DMS 273 treated with DMSO at 0.1 percent for 48 hours (cell line): Measurements from ENCODE around the gene GAA.
"Not testable (repeated sequence)": the region's sequence is repeated elsewhere in the genome, so short reads cannot be mapped to it uniquely, and the experiment has no call there.

ENCODE experiments used
- DNase-seq: peaks from one replicate; lab custom pipeline; 2025; lab: John Stamatoyannopoulos, UW

GAA gene

GRCh38 chr17:80083136-80083661, 18.2 kb upstream of the GAA start:
- no peak for DNase-seq

- no peak for DNase-seq
Measured at GRCh38 chr17:80084773-80085172, 16.6 kb upstream of the GAA start.

GRCh38 chr17:80086081-80086480, 15.3 kb upstream of the GAA start:
- no peak for DNase-seq

GRCh38 chr17:80086616-80087015, 14.8 kb upstream of the GAA start:
- DNase-seq, result no peak

- DNase-seq, result no peak
Measured at GRCh38 chr17:80087346-80088265, 13.8 kb upstream of the GAA start.

GRCh38 chr17:80089762-80090161, 11.6 kb upstream of the GAA start:
- no peak for DNase-seq

GRCh38 chr17:80090164-80090563, 11.2 kb upstream of the GAA start:
- DNase-seq, result not testable (repeated sequence)

- DNase-seq, result no peak
Measured at GRCh38 chr17:80091376-80091775, 10.0 kb upstream of the GAA start.

- no peak for DNase-seq
Measured at GRCh38 chr17:80092959-80093358, 8.4 kb upstream of the GAA start.

- DNase-seq, result no peak
Measured at GRCh38 chr17:80095038-80095843, 6.1 kb upstream of the GAA start.

GRCh38 chr17:80095844-80096475, 5.4 kb upstream of the GAA start:
- no peak for DNase-seq

- DNase-seq, result no peak
Measured at GRCh38 chr17:80096561-80097021, 4.8 kb upstream of the GAA start.

GRCh38 chr17:80097127-80097621, 4.2 kb upstream of the GAA start:
- no peak for DNase-seq

GRCh38 chr17:80097844-80098691, 3.3 kb upstream of the GAA start:
- no peak for DNase-seq

GRCh38 chr17:80099291-80100034, 1.9 kb upstream of the GAA start:
- no peak for DNase-seq

- no peak for DNase-seq
Measured at GRCh38 chr17:80100035-80100323, 1.4 kb upstream of the GAA start.

GRCh38 chr17:80101946-80102663, 724 bp downstream of the GAA start:
- no peak for DNase-seq

- no peak for DNase-seq
Measured at GRCh38 chr17:80102664-80103448, 1.5 kb downstream of the GAA start.

- no peak for DNase-seq
Measured at GRCh38 chr17:80103449-80104085, 2.2 kb downstream of the GAA start.
